Duodenal mucosa (tissue), 2 donors: ENCODE results near the gene FRMD4A.
"Not testable (repeated sequence)": the region's sequence is repeated elsewhere in the genome, so short reads cannot be mapped to it uniquely, and the experiment has no call there.

ENCODE experiments used
- H3K27ac ChIP-seq: one replicate; pipeline ENCODE4 v1.7.0; 2013; ENCODE audit warnings: low read depth, low read length
- H3K27me3 ChIP-seq, 2 donors: one replicate each; pipeline ENCODE4 v1.7.0; 2013; ENCODE audit warnings: low read length in 2 of 2, control low read depth in 1 of 2; ENCODE audit not compliant: insufficient read depth in 2 of 2, control insufficient read depth in 1 of 2
- H3K36me3 ChIP-seq, 2 donors: one replicate each; pipeline ENCODE4 v1.7.0; 2013; ENCODE audit warnings: low read length in 2 of 2, control low read depth in 1 of 2; ENCODE audit not compliant: insufficient read depth in 2 of 2, control insufficient read depth in 1 of 2
- H3K4me1 ChIP-seq, 2 donors: one replicate each; pipeline ENCODE4 v1.7.0; 2013; ENCODE audit warnings: low read length in 2 of 2, control low read depth in 1 of 2; ENCODE audit not compliant: insufficient read depth in 2 of 2, control insufficient read depth in 1 of 2
- H3K4me3 ChIP-seq, 2 donors: one replicate each; pipeline ENCODE4 v1.7.0; 2013; ENCODE audit warnings: low read length in 2 of 2, low read depth in 1 of 2
- H3K9ac ChIP-seq, 2 donors: one replicate each; pipeline ENCODE4 v1.7.0; 2013; ENCODE audit warnings: low read length in 2 of 2, low read depth in 1 of 2
- H3K9me3 ChIP-seq, 2 donors: one replicate each; pipeline ENCODE4 v1.7.0; 2013; ENCODE audit warnings: low read length in 2 of 2, control low read depth in 1 of 2; ENCODE audit not compliant: control insufficient read depth in 1 of 2

The FRMD4A gene

GRCh38 chr10:14244147-14244546 lies 86.6 kb downstream of the FRMD4A start:
- Histone ChIP-seq H3K36me3 (no peaks in the 10 kb centered on the region), H3K9me3 (no peaks in the 10 kb centered on the region), H3K27ac (no peak overlapping the region), H3K27me3 (peaks cover 0 to 3% of the 10 kb centered on the region in 2 donors), H3K4me3 (no peak overlapping the region), H3K4me1 (no peaks in the 10 kb centered on the region), H3K9ac (no peak overlapping the region)

GRCh38 chr10:14243221-14243620 lies 87.5 kb downstream of the FRMD4A start:
- Histone ChIP-seq H3K9ac (no peak overlapping the region), H3K4me1 (no peaks in the 10 kb centered on the region), H3K9me3 (no peaks in the 10 kb centered on the region), H3K4me3 (no peak overlapping the region), H3K27ac (no peak overlapping the region), H3K27me3 (peaks cover 0 to 3% of the 10 kb centered on the region in 2 donors), H3K36me3 (no peaks in the 10 kb centered on the region)

GRCh38 chr10:14241196-14241595 lies 89.5 kb downstream of the FRMD4A start:
- no peak overlapping the region for H3K9ac ChIP-seq
- H3K27me3 ChIP-seq: peaks cover 0 to 3% of the 10 kb centered on the region in 2 donors
- H3K4me1 ChIP-seq: no peaks in the 10 kb centered on the region
- no peaks in the 10 kb centered on the region for H3K36me3 ChIP-seq
- no peak overlapping the region for H3K27ac ChIP-seq
- no peaks in the 10 kb centered on the region for H3K9me3 ChIP-seq
- no peak overlapping the region for H3K4me3 ChIP-seq

- Histone ChIP-seq H3K9ac (no peak overlapping the region), H3K36me3 (no peaks in the 10 kb centered on the region), H3K4me1 (no peaks in the 10 kb centered on the region), H3K27me3 (peaks cover 0 to 3% of the 10 kb centered on the region in 2 donors), H3K9me3 (no peaks in the 10 kb centered on the region), H3K4me3 (no peak overlapping the region), H3K27ac (no peak overlapping the region)
Observed at GRCh38 chr10:14240253-14241189, 90.2 kb downstream of the FRMD4A start.

GRCh38 chr10:14238659-14239058 lies 92.1 kb downstream of the FRMD4A start:
- not testable (repeated sequence) for H3K4me3 ChIP-seq, H3K4me1 ChIP-seq, H3K9me3 ChIP-seq, H3K36me3 ChIP-seq, H3K27me3 ChIP-seq, H3K9ac ChIP-seq, H3K27ac ChIP-seq

GRCh38 chr10:14236341-14236740 lies 94.4 kb downstream of the FRMD4A start:
- Histone ChIP-seq H3K9ac (no peak overlapping the region), H3K9me3 (no peaks in the 10 kb centered on the region), H3K27ac (no peak overlapping the region), H3K36me3 (no peaks in the 10 kb centered on the region), H3K4me3 (no peak overlapping the region), H3K27me3 (peaks cover 3 to 6% of the 10 kb centered on the region in 2 donors), H3K4me1 (no peaks in the 10 kb centered on the region)

- Histone ChIP-seq H3K4me1 (no peaks in the 10 kb centered on the region), H3K27me3 (peaks cover 3 to 6% of the 10 kb centered on the region in 2 donors)
Observed at GRCh38 chr10:14235566-14236195, 95.0 kb downstream of the FRMD4A start.

GRCh38 chr10:14233566-14233965 lies 97.2 kb downstream of the FRMD4A start:
- Histone ChIP-seq H3K4me1 (no peaks in the 10 kb centered on the region), H3K4me3 (no peak overlapping the region), H3K9me3 (no peaks in the 10 kb centered on the region), H3K27ac (no peak overlapping the region), H3K9ac (no peak overlapping the region), H3K27me3 (peaks cover 0 to 6% of the 10 kb centered on the region in 2 donors), H3K36me3 (no peaks in the 10 kb centered on the region)

More at GRCh38 chr10:14235566-14236195, 95.0 kb downstream of the FRMD4A start:
- no peak overlapping the region for H3K4me3 ChIP-seq
- no peak overlapping the region for H3K27ac ChIP-seq
- H3K9me3 ChIP-seq: no peaks in the 10 kb centered on the region
- H3K9ac ChIP-seq: no peak overlapping the region
- H3K36me3 ChIP-seq: no peaks in the 10 kb centered on the region

- H3K27me3 ChIP-seq, H3K4me3 ChIP-seq, H3K36me3 ChIP-seq, H3K4me1 ChIP-seq, H3K9ac ChIP-seq, H3K27ac ChIP-seq, H3K9me3 ChIP-seq: not testable (repeated sequence)
Observed at GRCh38 chr10:14228798-14229197, 101.9 kb downstream of the FRMD4A start.

GRCh38 chr10:14225379-14225778 lies 105.3 kb downstream of the FRMD4A start:
- Histone ChIP-seq H3K27ac (no peak overlapping the region), H3K4me3 (no peak overlapping the region), H3K36me3 (no peaks in the 10 kb centered on the region), H3K9ac (no peak overlapping the region), H3K4me1 (no peaks in the 10 kb centered on the region), H3K27me3 (peaks cover 0 to 2% of the 10 kb centered on the region in 2 donors), H3K9me3 (no peaks in the 10 kb centered on the region)
